Measurements from ENCODE around the gene PTOV1. TPM values are rescaled to one million over a fixed set of nuclear protein-coding genes. Genes with fewer than 3 reads are reported as not detected.

PTOV1 gene
- total and polyA plus RNA-seq, 10 of the 15 experiments (the other 5 are each of a cell fraction or from before 2014, with no cell fraction given): 3.2 to 83.5 (median 22.3) TPM

DNA sequence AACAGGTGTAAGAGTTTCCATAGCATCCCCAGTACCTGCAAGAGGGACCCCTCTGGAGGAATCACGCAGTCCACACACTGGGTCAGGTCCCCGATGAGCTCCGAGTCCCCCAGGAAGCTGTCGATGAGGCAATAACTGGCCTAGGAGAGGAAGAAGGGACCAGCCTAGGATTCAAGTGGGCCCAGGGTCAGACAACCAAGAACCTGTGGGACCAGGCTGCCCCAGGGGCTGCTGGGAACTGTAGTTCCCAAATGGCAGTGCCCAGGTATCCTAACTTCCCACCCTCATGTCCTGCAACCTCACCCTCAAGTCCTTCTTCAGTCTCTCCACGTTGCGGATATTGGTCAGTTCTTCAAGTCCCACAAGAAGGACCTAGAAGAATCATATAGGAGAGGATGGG is 39.6 kb upstream of the PTOV1 start:
- WGBS (ENCODE audit: insufficient coverage, insufficient replicate concordance, low lambda C conversion rate, missing lambda C conversion rate): 100% methylated on average over 6 of the region's 6 CpGs
- no peaks in the 10 kb centered on the region for H4K20me1 ChIP-seq (ENCODE audit: control insufficient read depth, insufficient read depth)
- intact Hi-C loops (cut with micrococcal nuclease; ENCODE audit: unreplicated experiment) (no loop called here), in situ Hi-C loops (cut with MboI) (no loop called here)
- TF ChIP-seq NR2F1 (conservative IDR thresholded peaks at IDR 0.05) (no peak), SIX5 (IDR thresholded peaks at IDR 0.05; ENCODE audit: low read depth, low read length, severe bottlenecking) (peak; percentile 41), HDGF (IDR thresholded peaks at IDR 0.05) (no peak), HCFC1 (IDR thresholded peaks at IDR 0.05; ENCODE audit: low read length) (peak; percentile 38; the same call in 1 of the 2 replicates)
- TF ChIP-seq, protein P1, sequence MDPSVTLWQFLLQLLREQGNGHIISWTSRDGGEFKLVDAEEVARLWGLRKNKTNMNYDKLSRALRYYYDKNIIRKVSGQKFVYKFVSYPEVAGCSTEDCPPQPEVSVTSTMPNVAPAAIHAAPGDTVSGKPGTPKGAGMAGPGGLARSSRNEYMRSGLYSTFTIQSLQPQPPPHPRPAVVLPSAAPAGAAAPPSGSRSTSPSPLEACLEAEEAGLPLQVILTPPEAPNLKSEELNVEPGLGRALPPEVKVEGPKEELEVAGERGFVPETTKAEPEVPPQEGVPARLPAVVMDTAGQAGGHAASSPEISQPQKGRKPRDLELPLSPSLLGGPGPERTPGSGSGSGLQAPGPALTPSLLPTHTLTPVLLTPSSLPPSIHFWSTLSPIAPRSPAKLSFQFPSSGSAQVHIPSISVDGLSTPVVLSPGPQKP (IDR thresholded peaks at IDR 0.05; ENCODE audit: low read depth, low read length): no peak
- TF ChIP-seq, protein P2, sequence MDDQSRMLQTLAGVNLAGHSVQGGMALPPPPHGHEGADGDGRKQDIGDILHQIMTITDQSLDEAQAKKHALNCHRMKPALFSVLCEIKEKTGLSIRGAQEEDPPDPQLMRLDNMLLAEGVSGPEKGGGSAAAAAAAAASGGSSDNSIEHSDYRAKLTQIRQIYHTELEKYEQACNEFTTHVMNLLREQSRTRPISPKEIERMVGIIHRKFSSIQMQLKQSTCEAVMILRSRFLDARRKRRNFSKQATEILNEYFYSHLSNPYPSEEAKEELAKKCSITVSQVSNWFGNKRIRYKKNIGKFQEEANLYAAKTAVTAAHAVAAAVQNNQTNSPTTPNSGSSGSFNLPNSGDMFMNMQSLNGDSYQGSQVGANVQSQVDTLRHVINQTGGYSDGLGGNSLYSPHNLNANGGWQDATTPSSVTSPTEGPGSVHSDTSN (IDR thresholded peaks at IDR 0.05; ENCODE audit: insufficient replicate concordance, low read depth, low read length): no peak
- H3K9me3 ChIP-seq (replicated peaks; ENCODE audit: control insufficient read depth, insufficient read depth, low read length): no peaks in the 10 kb centered on the region
- CTCF ChIA-PET: interaction anchor here (1.8 kb wide), 1 partner anchor 28 kb away, joined by 5 read pairs; no protein-coding TSS in a partner anchor
- peaks cover 0 to 1% of the 10 kb centered on the region in 2 experiments; a peak in 2 of 4 replicates for H3K36me3 ChIP-seq (ENCODE audit: control insufficient read depth in 2 of 2, insufficient read depth in 2 of 2, low read length in 1 of 2)
- DNase-seq (ENCODE audit: low read depth, low spot score) (no peak), FAIRE-seq (no peak), ATAC-seq (no peak)
- POLR2A ChIA-PET: no interaction called here
- H2AFZ ChIP-seq (ENCODE audit: control insufficient read depth, low read depth, low read length): no peak overlapping the region
- no peak overlapping the region for H3K27ac ChIP-seq (ENCODE audit: control insufficient read depth, insufficient read depth)
- H3K4me3 ChIP-seq: no peak overlapping the region
- no peaks in the 10 kb centered on the region for H3K79me2 ChIP-seq (ENCODE audit: control insufficient read depth, insufficient read depth, low read length)
- H3K4me2 ChIP-seq (ENCODE audit: control insufficient read depth, insufficient read depth): no peak overlapping the region
- no peak overlapping the region for H3K9ac ChIP-seq (ENCODE audit: control insufficient read depth, insufficient read depth, low read length)
- H3K4me1 ChIP-seq (ENCODE audit: control insufficient read depth, insufficient read depth, low read length): peaks cover 7% of the 10 kb centered on the region; the same call in 1 of the 2 replicates
- H3K27me3 ChIP-seq (replicated peaks in 1 of 2; ENCODE audit: control insufficient read depth in 2 of 2, insufficient read depth in 2 of 2, low read length in 1 of 2): no peaks in the 10 kb centered on the region
- SMC1A ChIA-PET (ENCODE audit: uncharacterized antibody, unreplicated experiment): no interaction called here
- RAD21 ChIA-PET (ENCODE audit: unreplicated experiment): interaction anchor here (0.5 to 1.4 kb wide), 2 partner anchors 39 to 102 kb away, joined by 4 read pairs; no protein-coding TSS in a partner anchor
- no TSS peak for BruUV-seq (replicated peaks)

Measured in GM12878 (cell line).